HepG2 (cell line): ENCODE results near the gene COL27A1. TPM values are rescaled to one million over a fixed set of nuclear protein-coding genes. Genes with fewer than 3 reads are reported as not detected.

Experiments
- ATAC-seq: fragments of 200-7000 bp; cut with Tn5 transposase; 3 replicates; pipeline ENCODE4 v1.9.1; 2020; ENCODE audit warnings: mild to moderate bottlenecking, moderate library complexity
- BruUV-seq: library from RNA; stranded (reverse); fragments of 400-500 nt; replicated peaks from 2 replicates; lab custom pipeline; 2021; lab: Mats Ljungman, UMichigan
- CTCF ChIA-PET: fragments of 300-600 bp; formaldehyde crosslinking; extraction: SDS; loops from one replicate; lab custom pipeline; 2021; ENCODE audit warnings: low total read pairs, inconsistent platforms, low intra/inter-chr PET ratio; lab: Yijun Ruan, JAX
- POLR2A ChIA-PET: fragments of 350-600 bp; sonication (Branson Sonifier 250); formaldehyde crosslinking; loops from one replicate; lab custom pipeline; 2020; ENCODE audit warnings: antibody characterized with exemption, inconsistent platforms; lab: Yijun Ruan, JAX
- DNase-seq: peaks from one replicate; pipeline ENCODE4 v3.0.0-alpha.2; 2015; ENCODE audit warnings: low spot score
- FAIRE-seq: peaks from 3 replicates; lab custom pipeline; 2011; peaks lifted over from hg19 to GRCh38; lab: Jason Lieb, UNC
- H2AFZ ChIP-seq: one replicate; pipeline ENCODE4 v1.6.1; 2011; ENCODE audit warnings: low read length, inconsistent platforms
- H3K27ac ChIP-seq: fragments of 300-600 bp; 3 replicates; pipeline ENCODE4 v1.8.0; 2011; ENCODE audit warnings: mixed run types, mild to moderate bottlenecking, mixed read lengths, low read length, inconsistent platforms; ENCODE audit not compliant: insufficient read depth; ENCODE audit errors: extremely low read length
- H3K27me3 ChIP-seq, 2 experiments: fragments of 200-600 bp in 1 of 2; 2 replicates in 1 of 2; 3 replicates in 1 of 2; pipeline versions ENCODE4 v1.6.0 to v1.8.0; 2011; ENCODE audit warnings: low read length in 2 of 2, mild to moderate bottlenecking in 2 of 2, moderate library complexity in 2 of 2, inconsistent platforms in 1 of 2; ENCODE audit not compliant: insufficient read depth in 2 of 2, control insufficient read depth in 1 of 2
- H3K36me3 ChIP-seq, 2 experiments: fragments of 200-600 bp in 1 of 2; replicated peaks in 1 of 2; 2 replicates in 1 of 2; 3 replicates in 1 of 2; pipeline versions ENCODE4 v1.5.1 to v1.8.0; 2011; ENCODE audit warnings: low read length in 2 of 2, inconsistent platforms in 1 of 2; ENCODE audit not compliant: insufficient read depth in 2 of 2, control insufficient read depth in 1 of 2
- H3K4me1 ChIP-seq: 2 replicates; pipeline ENCODE4 v1.5.1; 2012; ENCODE audit warnings: low read length, inconsistent platforms; ENCODE audit not compliant: insufficient read depth
- H3K4me2 ChIP-seq: 2 replicates; pipeline ENCODE4 v1.6.0; 2011; ENCODE audit warnings: low read depth, low read length, inconsistent platforms
- H3K4me3 ChIP-seq, 3 experiments: fragments of 200-600 bp in 1 of 3; sonication (generic), shearing (Covaris generic) in 1 of 3; replicated peaks in 1 of 3; 2 replicates each; pipeline ENCODE4 v1.5.1; 2011 to 2016; ENCODE audit warnings: low read length in 3 of 3, inconsistent platforms in 2 of 3, low read depth in 2 of 3, mild to moderate bottlenecking in 2 of 3, control low read depth in 1 of 3, mixed read lengths in 1 of 3; ENCODE audit not compliant: insufficient read depth in 1 of 3
- H3K79me2 ChIP-seq: one replicate; pipeline ENCODE4 v1.6.1; 2011; ENCODE audit warnings: low read length, inconsistent platforms; ENCODE audit not compliant: insufficient read depth
- H3K9ac ChIP-seq: 2 replicates; pipeline ENCODE4 v1.6.0; 2011; ENCODE audit warnings: mild to moderate bottlenecking, low read depth, low read length, inconsistent platforms; ENCODE audit not compliant: insufficient read depth
- H3K9me3 ChIP-seq: 2 replicates; pipeline ENCODE4 v1.5.1; 2012; ENCODE audit warnings: mild to moderate bottlenecking, low read length
- H4K20me1 ChIP-seq: 2 replicates; pipeline ENCODE4 v1.6.0; 2011; ENCODE audit warnings: inconsistent platforms, mild to moderate bottlenecking, low read length, moderate library complexity; ENCODE audit not compliant: insufficient read depth
- ADNP ChIP-seq: sonication (generic); formaldehyde crosslinking; IDR thresholded peaks from 2 replicates; pipeline ENCODE4 v1.4.0; 2020; ENCODE audit warnings: missing genetic modification reagents
- BATF2 ChIP-seq: sonication (generic); formaldehyde crosslinking; IDR thresholded peaks from 2 replicates; pipeline ENCODE4 v1.8.0; 2022; ENCODE audit warnings: mild to moderate bottlenecking, missing genetic modification reagents, moderate library complexity
- CREM ChIP-seq, 2 experiments: sonication (generic) in 1 of 2; formaldehyde crosslinking in 1 of 2; IDR thresholded peaks; 2 replicates each; pipeline versions ENCODE4 v1.4.0 to v1.6.1; 2016 to 2020; ENCODE audit warnings: antibody characterized with exemption in 1 of 2, mild to moderate bottlenecking in 1 of 2, missing genetic modification reagents in 1 of 2
- GTF3A ChIP-seq: sonication (generic); formaldehyde crosslinking; conservative IDR thresholded peaks from 2 replicates; pipeline ENCODE4 v1.4.0; 2020; ENCODE audit warnings: mild to moderate bottlenecking, missing genetic modification reagents
- HIC2 ChIP-seq: sonication (generic); formaldehyde crosslinking; IDR thresholded peaks from 2 replicates; pipeline ENCODE4 v1.9.0; 2022; ENCODE audit warnings: low read depth, missing genetic modification reagents
- IRX3 ChIP-seq: sonication (generic); formaldehyde crosslinking; IDR thresholded peaks from 2 replicates; pipeline ENCODE4 v1.8.1; 2023; ENCODE audit warnings: mild to moderate bottlenecking, low read depth, missing genetic modification reagents, borderline replicate concordance
- NCOA1 ChIP-seq: sonication (generic); formaldehyde crosslinking; IDR thresholded peaks from 2 replicates; pipeline ENCODE4 v1.9.0; 2021; ENCODE audit warnings: missing genetic modification reagents
- RBM22 ChIP-seq: fragments of 200-400 bp; formaldehyde crosslinking; optimal IDR thresholded peaks from 2 replicates; pipeline ENCODE3; 2017; ENCODE audit warnings: mild to moderate bottlenecking, low read length, moderate library complexity
- SCMH1 ChIP-seq: sonication (generic); formaldehyde crosslinking; IDR thresholded peaks from 2 replicates; pipeline ENCODE4 v1.9.0; 2021; ENCODE audit warnings: missing genetic modification reagents, mild to moderate bottlenecking, borderline replicate concordance
- SETDB1 ChIP-seq: sonication (generic); formaldehyde crosslinking; IDR thresholded peaks from 2 replicates; pipeline ENCODE4 v1.5.1; 2020; ENCODE audit warnings: missing genetic modification reagents, mild to moderate bottlenecking, borderline replicate concordance
- SRSF9 ChIP-seq: fragments of 200-400 bp; formaldehyde crosslinking; IDR thresholded peaks from 2 replicates; pipeline ENCODE4 v1.6.1; 2018; ENCODE audit warnings: borderline replicate concordance, mild to moderate bottlenecking, low read depth, low read length; ENCODE audit not compliant: insufficient read depth, poor library complexity, severe bottlenecking
- ZC3H4 ChIP-seq: sonication (generic); formaldehyde crosslinking; IDR thresholded peaks from 2 replicates; pipeline ENCODE4 v1.4.0; 2020; ENCODE audit warnings: missing genetic modification reagents, borderline replicate concordance
- ZFP36 ChIP-seq: fragments of 150-350 bp; IDR thresholded peaks from 2 replicates; pipeline ENCODE4 v1.6.1; 2018; ENCODE audit warnings: borderline replicate concordance, low read length, low read depth; ENCODE audit not compliant: partially characterized antibody
- ZMYM3 ChIP-seq: sonication (generic); formaldehyde crosslinking; IDR thresholded peaks from 2 replicates; pipeline ENCODE4 v1.5.1; 2020; ENCODE audit warnings: mild to moderate bottlenecking, missing genetic modification reagents
- ZNF260 ChIP-seq: sonication (generic); formaldehyde crosslinking; IDR thresholded peaks from 2 replicates; pipeline ENCODE4 v1.4.0; 2020; ENCODE audit warnings: missing genetic modification reagents, low read depth, mild to moderate bottlenecking, borderline replicate concordance
- ZNF362 ChIP-seq: sonication (generic); formaldehyde crosslinking; IDR thresholded peaks from 2 replicates; pipeline ENCODE4 v1.4.0; 2020; ENCODE audit warnings: missing genetic modification reagents, mild to moderate bottlenecking, borderline replicate concordance
- ZNF607 ChIP-seq: sonication (generic); formaldehyde crosslinking; IDR thresholded peaks from 2 replicates; pipeline ENCODE4 v1.5.1; 2020; ENCODE audit warnings: missing genetic modification reagents, mild to moderate bottlenecking, borderline replicate concordance
- ZNF629 ChIP-seq: sonication (generic); formaldehyde crosslinking; conservative IDR thresholded peaks from 2 replicates; pipeline ENCODE4 v1.5.0; 2020; ENCODE audit warnings: missing genetic modification reagents
- WGBS: methylation state at CpG from one replicate; pipeline ENCODE4 v1.1.6; 2017; ENCODE audit warnings: low lambda C conversion rate; 5-methylcytosine and 5-hydroxymethylcytosine counted together
- in situ Hi-C: cut with HindIII; loops from 2 replicates; pipeline ENCODE4 v1.10.0; 2017; ENCODE audit warnings: low pct_unique_long_range_greater_than_20kb; ENCODE audit not compliant: extremely low pct_ligation_motif_present
- intact Hi-C: fragments of 100-400 bp; cut with micrococcal nuclease; formaldehyde crosslinking; loops from one replicate; pipeline ENCODE4 v1.10.0; 2022; ENCODE audit not compliant: unreplicated experiment
- polyA plus RNA-seq, 8 experiments: library from polyadenylated mRNA; depleted of rRNA in 3 of 8; stranded (reverse) in 7 of 8; unstranded in 1 of 8; fragments of >200 nt; fragmentation: Illumina TruSeq in 4 of 8; extraction: Trizol in 4 of 8; gene quantifications; 2 replicates each; pipeline versions ENCODE4 v1.2.1 to v1.2.3, GENCODE V29; 2011 to 2016; ENCODE audit warnings: low read depth in 4 of 8, missing spikeins in 1 of 8, mixed read lengths in 1 of 8; ENCODE audit not compliant: insufficient read depth in 1 of 8
- total RNA-seq, 5 experiments: library from RNA; depleted of rRNA; stranded (reverse); fragments of >200 nt; fragmentation: Illumina TruSeq; extraction: Trizol; gene quantifications; 2 replicates each; pipeline ENCODE4 v1.2.3, GENCODE V29; 2016; ENCODE audit warnings: low read depth in 1 of 5

The COL27A1 gene
- total and polyA plus RNA-seq, 2 of the 13 experiments (the other 11 are each of a cell fraction or from before 2014, with no cell fraction given) = 71.3 to 89.1 TPM

DNA sequence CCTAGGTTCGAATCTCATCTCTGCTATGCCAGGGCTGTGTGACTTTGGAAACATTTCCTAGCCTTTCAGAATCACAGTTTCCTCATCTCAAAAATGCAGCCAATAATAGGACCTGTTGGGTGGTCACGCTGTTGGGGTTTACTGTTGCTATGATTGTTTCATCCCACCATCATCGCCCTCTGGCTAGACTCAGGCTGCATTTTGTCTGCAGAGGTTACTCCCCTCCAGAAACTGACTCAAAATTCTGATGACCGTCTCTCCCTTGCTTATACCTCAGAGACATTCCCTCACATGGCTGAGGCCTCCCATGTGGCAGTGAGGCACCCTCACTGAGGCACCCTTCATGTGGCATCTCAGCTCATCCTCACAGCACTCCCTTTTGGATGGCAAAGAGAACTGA lies 61.6 kb downstream of the COL27A1 start (continued):
- no peak for TF ChIP-seq ZNF362 (CRISPR knock-in tag)

GRCh38 chr9:114218264-114219120 lies 63.2 kb downstream of the COL27A1 start:
- Histone ChIP-seq H3K4me3 (no peak overlapping the region), H2AFZ (no peak overlapping the region), H3K9me3 (no peaks in the 10 kb centered on the region), H3K4me1 (peaks cover 5% of the 10 kb centered on the region), H3K79me2 (no peaks in the 10 kb centered on the region), H3K9ac (no peak overlapping the region), H3K4me2 (no peak overlapping the region), H3K36me3 (peaks cover 33 to 84% of the 10 kb centered on the region in 2 experiments), H4K20me1 (no peaks in the 10 kb centered on the region), H3K27me3 (no peaks in the 10 kb centered on the region), H3K27ac (no peak overlapping the region)
- FAIRE-seq = no peak
- in situ Hi-C loops = no loop called here
- TSS peak; percentile 3 for BruUV-seq
- WGBS = 95% methylated on average over 8 of the region's 11 CpGs
- intact Hi-C loops = no loop called here
- no peak for DNase-seq
- ChIA-PET CTCF (no interaction called here), POLR2A (interaction anchor here (1.2 kb wide), 1 partner anchor 44 kb away, joined by 3 read pairs; no protein-coding TSS in a partner anchor)
- ATAC-seq = no peak
- TF ChIP-seq SETDB1 (CRISPR knock-in tag) (no peak), CREM (IDR thresholded peaks at IDR 0.05) (no peak), CREM (CRISPR knock-in tag; IDR thresholded peaks at IDR 0.05) (no peak), BATF2 (CRISPR knock-in tag) (no peak), NCOA1 (no peak), ZC3H4 (CRISPR knock-in tag) (no peak), ZFP36 (no peak), ZNF260 (CRISPR knock-in tag) (no peak), RBM22 (peak; percentile 83), ZMYM3 (CRISPR knock-in tag) (peak; percentile 83), SRSF9 (no peak), ZNF607 (CRISPR knock-in tag) (no peak), ZNF629 (peak; percentile 97), SCMH1 (CRISPR knock-in tag) (no peak), HIC2 (no peak), IRX3 (CRISPR knock-in tag) (no peak), GTF3A (CRISPR knock-in tag) (no peak), ADNP (CRISPR knock-in tag) (0 out of 2 replicates have a peak, but pooled peaks have one; percentile 24)
